WTC11 (cell line): Measurements from ENCODE around the gene FRYL. TPM values are rescaled to one million over a fixed set of nuclear protein-coding genes. Genes with fewer than 3 reads are reported as not detected.

Experiments
- ATAC-seq: fragments of 200-7000 bp; cut with Tn5 transposase; 2 replicates; pipeline ENCODE4 v1.10.0; 2021; ENCODE audit warnings: mild to moderate bottlenecking, moderate library complexity
- CTCF ChIA-PET: fragments of 300-600 bp; sonication (Branson Sonifier 250); formaldehyde crosslinking; loops from one replicate; lab custom pipeline; 2021; ENCODE audit warnings: antibody characterized with exemption; lab: Charles Lee
- POLR2A ChIA-PET: fragments of 350-600 bp; sonication (Branson Sonifier 250); formaldehyde crosslinking; loops from one replicate; lab custom pipeline; 2021; ENCODE audit warnings: antibody characterized with exemption; lab: Charles Lee
- DNase-seq: peaks from one replicate; pipeline ENCODE4 v3.0.0; 2021; ENCODE audit warnings: low spot score
- H3K27ac Mint-ChIP-seq: 2 replicates; pipeline ENCODE4 v1.8.0; 2021; ENCODE audit warnings: mixed read lengths
- H3K27me3 Mint-ChIP-seq: 2 replicates; pipeline ENCODE4 v1.8.0; 2021; ENCODE audit warnings: low read depth, mild to moderate bottlenecking, moderate library complexity, mixed read lengths
- H3K36me3 Mint-ChIP-seq: 2 replicates; pipeline ENCODE4 v1.8.0; 2021; ENCODE audit warnings: mixed read lengths
- H3K4me1 Mint-ChIP-seq: 2 replicates; pipeline ENCODE4 v1.8.0; 2022; ENCODE audit warnings: mixed read lengths
- H3K4me3 Mint-ChIP-seq: 2 replicates; pipeline ENCODE4 v1.8.0; 2021; ENCODE audit warnings: mild to moderate bottlenecking, moderate library complexity, mixed read lengths
- H3K9me3 Mint-ChIP-seq: 2 replicates; pipeline ENCODE4 v1.8.0; 2021; ENCODE audit warnings: mixed read lengths
- ATF2 ChIP-seq: sonication (generic); formaldehyde crosslinking; IDR thresholded peaks from 2 replicates; pipeline ENCODE4 v1.8.1; 2022; ENCODE audit warnings: low read depth, missing genetic modification reagents, borderline replicate concordance
- CTCF ChIP-seq: fragments of 200-600 bp; IDR thresholded peaks from 2 replicates; pipeline ENCODE4 v1.8.0; 2022; ENCODE audit warnings: antibody characterized with exemption
- ELF4 ChIP-seq: sonication (generic); formaldehyde crosslinking; IDR thresholded peaks from 2 replicates; pipeline ENCODE4 v1.8.1; 2022; ENCODE audit warnings: low read depth, mild to moderate bottlenecking, moderate library complexity, missing genetic modification reagents
- EMX1 ChIP-seq: fragments of 250-450 bp; sonication (Bioruptor Pico); IDR thresholded peaks from 2 replicates; pipeline ENCODE4 v1.8.0; 2021; ENCODE audit warnings: mild to moderate bottlenecking
- ERG ChIP-seq: fragments of 250-450 bp; sonication (Bioruptor Pico); IDR thresholded peaks from 2 replicates; pipeline ENCODE4 v1.8.0; 2021; ENCODE audit warnings: mild to moderate bottlenecking
- GABPB1 ChIP-seq: sonication (generic); formaldehyde crosslinking; IDR thresholded peaks from 2 replicates; pipeline ENCODE4 v1.8.1; 2023; ENCODE audit warnings: mild to moderate bottlenecking, missing genetic modification reagents
- HMGXB4 ChIP-seq: sonication (generic); formaldehyde crosslinking; IDR thresholded peaks from 2 replicates; pipeline ENCODE4 v1.8.1; 2023; ENCODE audit warnings: mild to moderate bottlenecking, moderate library complexity, missing genetic modification reagents
- IRF2 ChIP-seq: sonication (generic); formaldehyde crosslinking; IDR thresholded peaks from 2 replicates; pipeline ENCODE4 v1.8.0; 2022; ENCODE audit warnings: low read depth, missing genetic modification reagents, borderline replicate concordance
- JAZF1 ChIP-seq: fragments of 250-450 bp; sonication (Bioruptor Pico); IDR thresholded peaks from 2 replicates; pipeline ENCODE4 v1.9.0; 2021; ENCODE audit warnings: moderate library complexity, mild to moderate bottlenecking, inconsistent platforms
- JUN ChIP-seq: sonication (generic); formaldehyde crosslinking; IDR thresholded peaks from 2 replicates; pipeline ENCODE4 v1.8.0; 2023; ENCODE audit warnings: mild to moderate bottlenecking, missing genetic modification reagents
- OVOL2 ChIP-seq: fragments of 250-450 bp; sonication (Bioruptor Pico); IDR thresholded peaks from 2 replicates; pipeline ENCODE4 v1.9.0; 2021; ENCODE audit warnings: mild to moderate bottlenecking, borderline replicate concordance
- RORB ChIP-seq: fragments of 250-450 bp; sonication (Bioruptor Pico); IDR thresholded peaks from 2 replicates; pipeline ENCODE4 v1.9.0; 2021; ENCODE audit warnings: mild to moderate bottlenecking
- TCF7 ChIP-seq: sonication (generic); formaldehyde crosslinking; IDR thresholded peaks from 2 replicates; pipeline ENCODE4 v1.8.0; 2022; ENCODE audit warnings: mild to moderate bottlenecking, low read depth, missing genetic modification reagents, moderate library complexity
- ZNF219 ChIP-seq: sonication (generic); formaldehyde crosslinking; IDR thresholded peaks from 2 replicates; pipeline ENCODE4 v1.8.0; 2023; ENCODE audit warnings: missing genetic modification reagents, mild to moderate bottlenecking, borderline replicate concordance
- total RNA-seq: library from RNA; stranded (reverse); gene quantifications from 3 replicates; pipeline ENCODE4 v1.2.3, GENCODE V29; 2021

Gene FRYL
- total RNA-seq, 1 experiment from 2014 or later: 38.7 TPM

GRCh38 chr4:48553720-48554119 is 226.4 kb downstream of the FRYL start:
- no peak overlapping the region for H3K4me3 Mint-ChIP-seq
- CTCF ChIA-PET: no interaction called here
- H3K27ac Mint-ChIP-seq: no peak overlapping the region
- no peak for ATAC-seq
- H3K36me3 Mint-ChIP-seq: peaks cover 51% of the 10 kb centered on the region
- POLR2A ChIA-PET: no interaction called here
- peaks cover 6% of the 10 kb centered on the region for H3K9me3 Mint-ChIP-seq
- TF ChIP-seq JUN: no peak
- TF ChIP-seq, all 79 proteins: peak for 0
- H3K27me3 Mint-ChIP-seq: no peaks in the 10 kb centered on the region
- H3K4me1 Mint-ChIP-seq: no peaks in the 10 kb centered on the region
- no peak for DNase-seq

- peaks cover 50% of the 10 kb centered on the region for H3K36me3 Mint-ChIP-seq
- ATAC-seq (0 out of 2 replicates have a peak, but pooled peaks have one; percentile 22), DNase-seq (peak; percentile 34)
- TF ChIP-seq GABPB1 (CRISPR knock-in tag): no peak
- TF ChIP-seq CTCF: peak; percentile 57; the same call in 1 of the 2 replicates
- ChIA-PET CTCF (interaction anchor here (0.6 to 3.1 kb wide), 11 partner anchors 10 to 419 kb away, joined by 3 to 22 read pairs (median 4); no protein-coding TSS in a partner anchor), POLR2A (no interaction called here)
- H3K4me1 Mint-ChIP-seq: peaks cover 17% of the 10 kb centered on the region
- no peaks in the 10 kb centered on the region for H3K27me3 Mint-ChIP-seq
- H3K27ac Mint-ChIP-seq: no peak overlapping the region
- H3K9me3 Mint-ChIP-seq: no peaks in the 10 kb centered on the region
- H3K4me3 Mint-ChIP-seq: no peak overlapping the region
Observed at GRCh38 chr4:48546336-48546735, 233.7 kb downstream of the FRYL start.

- no peak overlapping the region for H3K4me3 Mint-ChIP-seq
- CTCF ChIA-PET: no interaction called here
- DNase-seq (no peak), ATAC-seq (no peak)
- peaks cover 45% of the 10 kb centered on the region for H3K36me3 Mint-ChIP-seq
- H3K27ac Mint-ChIP-seq: peak overlapping the region; percentile 27; the same call in 1 of the 2 replicates
- POLR2A ChIA-PET: no interaction called here
- no peak for TF ChIP-seq ZNF219
- no peaks in the 10 kb centered on the region for H3K9me3 Mint-ChIP-seq
- H3K27me3 Mint-ChIP-seq: no peaks in the 10 kb centered on the region
- H3K4me1 Mint-ChIP-seq: peaks cover 37% of the 10 kb centered on the region
Observed at GRCh38 chr4:48543796-48544195, 236.3 kb downstream of the FRYL start.

- Mint-ChIP-seq H3K27me3 (no peaks in the 10 kb centered on the region), H3K36me3 (peaks cover 43% of the 10 kb centered on the region), H3K27ac (no peak overlapping the region), H3K4me1 (peaks cover 43% of the 10 kb centered on the region), H3K4me3 (no peak overlapping the region), H3K9me3 (no peaks in the 10 kb centered on the region)
- DNase-seq (no peak), ATAC-seq (no peak)
- CTCF ChIA-PET: no interaction called here
- TF ChIP-seq JAZF1 (CRISPR knock-in tag) (no peak), TCF7 (CRISPR knock-in tag) (no peak), EMX1 (CRISPR knock-in tag) (no peak), ELF4 (no peak), OVOL2 (CRISPR knock-in tag) (no peak), RORB (CRISPR knock-in tag) (no peak), HMGXB4 (no peak), ATF2 (CRISPR knock-in tag) (no peak), ERG (CRISPR knock-in tag) (no peak), IRF2 (CRISPR knock-in tag) (no peak)
- POLR2A ChIA-PET: no interaction called here
Observed at GRCh38 chr4:48542888-48543287, 237.2 kb downstream of the FRYL start.
